HepG2 (cell line): ENCODE data around the gene PNKD.

Experiments used
- POLR2A ChIP-seq, 2 experiments: IDR thresholded peaks; 2 replicates each; pipeline ENCODE4 v1.6.1; 2011; ENCODE audit warnings: low read depth in 2 of 2, low read length in 2 of 2, mild to moderate bottlenecking in 1 of 2, moderate library complexity in 1 of 2; ENCODE audit not compliant: insufficient read depth in 1 of 2
- U2AF2 ChIP-seq: fragments of 200-400 bp; formaldehyde crosslinking; IDR thresholded peaks from 2 replicates; pipeline ENCODE4 v1.6.1; 2017; ENCODE audit warnings: low read depth, mild to moderate bottlenecking, low read length
- ZNF501 ChIP-seq: sonication (generic); formaldehyde crosslinking; IDR thresholded peaks from 2 replicates; pipeline ENCODE4 v1.5.1; 2020; ENCODE audit warnings: mild to moderate bottlenecking, moderate library complexity, missing genetic modification reagents
- ZNF761 ChIP-seq: sonication (generic); formaldehyde crosslinking; conservative IDR thresholded peaks from 2 replicates; pipeline ENCODE4 v1.4.0; 2020; ENCODE audit warnings: mild to moderate bottlenecking, missing genetic modification reagents
- TF ChIP-seq, protein P1 (sequence below): sonication (generic); formaldehyde crosslinking; IDR thresholded peaks from 2 replicates; pipeline ENCODE4 v1.8.1; 2023; ENCODE audit warnings: mild to moderate bottlenecking, missing genetic modification reagents
- TF ChIP-seq, protein P2 (sequence below): sonication (generic); formaldehyde crosslinking; IDR thresholded peaks from 2 replicates; pipeline ENCODE4 v1.4.0; 2020; ENCODE audit warnings: missing genetic modification reagents
- TF ChIP-seq, protein P3 (sequence below): IDR thresholded peaks from 2 replicates; pipeline ENCODE4 v1.6.1; 2016; ENCODE audit warnings: mild to moderate bottlenecking

DNA sequence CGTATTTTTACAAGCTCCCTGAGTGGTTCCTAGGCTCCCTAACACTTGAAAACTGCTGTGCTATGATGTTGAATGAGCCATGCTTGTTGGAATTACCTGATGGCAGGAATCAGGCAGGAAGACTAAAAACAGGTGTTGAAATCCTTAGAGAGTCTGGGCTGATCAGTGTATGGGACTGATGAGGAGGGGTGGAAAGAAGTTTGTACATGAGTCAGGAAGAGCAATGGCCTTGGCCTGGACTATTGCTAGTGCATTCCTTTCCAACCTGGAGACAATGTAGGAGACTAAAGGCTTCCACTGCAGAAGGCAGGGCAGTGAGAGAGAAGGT, 46.9 kb downstream of the PNKD start:
- TF ChIP-seq POLR2A (IDR thresholded peaks at IDR 0.05; ENCODE audit: insufficient read depth in 1 of 2, low read depth in 2 of 2, low read length in 2 of 2): no peak
- TF ChIP-seq ZNF501 (CRISPR knock-in tag): no peak
- TF ChIP-seq, protein P1, sequence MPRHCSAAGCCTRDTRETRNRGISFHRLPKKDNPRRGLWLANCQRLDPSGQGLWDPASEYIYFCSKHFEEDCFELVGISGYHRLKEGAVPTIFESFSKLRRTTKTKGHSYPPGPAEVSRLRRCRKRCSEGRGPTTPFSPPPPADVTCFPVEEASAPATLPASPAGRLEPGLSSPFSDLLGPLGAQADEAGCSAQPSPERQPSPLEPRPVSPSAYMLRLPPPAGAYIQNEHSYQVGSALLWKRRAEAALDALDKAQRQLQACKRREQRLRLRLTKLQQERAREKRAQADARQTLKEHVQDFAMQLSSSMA (CRISPR knock-in tag): no peak
- TF ChIP-seq, protein P2, sequence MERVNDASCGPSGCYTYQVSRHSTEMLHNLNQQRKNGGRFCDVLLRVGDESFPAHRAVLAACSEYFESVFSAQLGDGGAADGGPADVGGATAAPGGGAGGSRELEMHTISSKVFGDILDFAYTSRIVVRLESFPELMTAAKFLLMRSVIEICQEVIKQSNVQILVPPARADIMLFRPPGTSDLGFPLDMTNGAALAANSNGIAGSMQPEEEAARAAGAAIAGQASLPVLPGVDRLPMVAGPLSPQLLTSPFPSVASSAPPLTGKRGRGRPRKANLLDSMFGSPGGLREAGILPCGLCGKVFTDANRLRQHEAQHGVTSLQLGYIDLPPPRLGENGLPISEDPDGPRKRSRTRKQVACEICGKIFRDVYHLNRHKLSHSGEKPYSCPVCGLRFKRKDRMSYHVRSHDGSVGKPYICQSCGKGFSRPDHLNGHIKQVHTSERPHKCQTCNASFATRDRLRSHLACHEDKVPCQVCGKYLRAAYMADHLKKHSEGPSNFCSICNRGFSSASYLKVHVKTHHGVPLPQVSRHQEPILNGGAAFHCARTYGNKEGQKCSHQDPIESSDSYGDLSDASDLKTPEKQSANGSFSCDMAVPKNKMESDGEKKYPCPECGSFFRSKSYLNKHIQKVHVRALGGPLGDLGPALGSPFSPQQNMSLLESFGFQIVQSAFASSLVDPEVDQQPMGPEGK (CRISPR knock-in tag): no peak
- TF ChIP-seq U2AF2: no peak
- TF ChIP-seq ZNF761 (CRISPR knock-in tag): no peak
- TF ChIP-seq, protein P3, sequence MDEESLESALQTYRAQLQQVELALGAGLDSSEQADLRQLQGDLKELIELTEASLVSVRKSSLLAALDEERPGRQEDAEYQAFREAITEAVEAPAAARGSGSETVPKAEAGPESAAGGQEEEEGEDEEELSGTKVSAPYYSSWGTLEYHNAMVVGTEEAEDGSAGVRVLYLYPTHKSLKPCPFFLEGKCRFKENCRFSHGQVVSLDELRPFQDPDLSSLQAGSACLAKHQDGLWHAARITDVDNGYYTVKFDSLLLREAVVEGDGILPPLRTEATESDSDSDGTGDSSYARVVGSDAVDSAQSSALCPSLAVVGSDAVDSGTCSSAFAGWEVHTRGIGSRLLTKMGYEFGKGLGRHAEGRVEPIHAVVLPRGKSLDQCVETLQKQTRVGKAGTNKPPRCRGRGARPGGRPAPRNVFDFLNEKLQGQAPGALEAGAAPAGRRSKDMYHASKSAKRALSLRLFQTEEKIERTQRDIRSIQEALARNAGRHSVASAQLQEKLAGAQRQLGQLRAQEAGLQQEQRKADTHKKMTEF (CRISPR knock-in tag): no peak; the same call in 1 of the 2 replicates
